Measurements from ENCODE around the gene ETFBKMT.
A peak's percentile ranks its signal among the peaks of the same experiment; 100 is the strongest.

ETFBKMT gene

DNA sequence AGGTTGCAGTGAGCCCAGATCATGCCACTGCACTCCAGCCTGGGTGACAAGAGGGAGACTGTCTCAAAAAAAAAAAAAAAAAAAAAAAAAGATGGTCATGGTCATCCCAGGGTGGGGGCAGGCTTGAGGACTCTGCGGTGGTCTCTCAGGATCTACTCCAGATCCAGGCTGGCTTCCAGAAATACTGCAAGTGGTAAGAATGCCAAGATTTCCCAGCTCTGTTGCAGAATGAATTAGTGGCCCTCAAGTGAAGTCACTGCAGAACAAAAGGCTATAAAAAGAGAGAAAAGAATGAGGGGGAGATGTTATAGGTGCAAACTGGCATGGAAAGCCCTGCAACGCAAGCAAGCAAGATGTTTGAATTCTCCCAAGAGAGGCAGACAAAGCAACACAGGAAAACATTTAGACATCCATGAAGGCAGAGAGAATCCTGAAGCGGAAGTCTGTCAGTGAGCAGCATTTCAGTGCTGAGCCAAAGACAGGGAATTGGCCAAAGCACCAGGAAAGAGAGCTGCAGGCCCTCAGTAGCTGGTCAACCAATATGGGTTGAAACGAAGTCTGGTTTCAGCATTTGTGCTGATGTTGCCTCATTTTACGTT is 31.9 kb upstream of the ETFBKMT start:
- DNase-seq (ENCODE audit: low read depth): peak; percentile 35
- no peak overlapping the region for H3K4me3 ChIP-seq (replicated peaks; ENCODE audit: low read depth, low read length)
- TF ChIP-seq, protein P1, sequence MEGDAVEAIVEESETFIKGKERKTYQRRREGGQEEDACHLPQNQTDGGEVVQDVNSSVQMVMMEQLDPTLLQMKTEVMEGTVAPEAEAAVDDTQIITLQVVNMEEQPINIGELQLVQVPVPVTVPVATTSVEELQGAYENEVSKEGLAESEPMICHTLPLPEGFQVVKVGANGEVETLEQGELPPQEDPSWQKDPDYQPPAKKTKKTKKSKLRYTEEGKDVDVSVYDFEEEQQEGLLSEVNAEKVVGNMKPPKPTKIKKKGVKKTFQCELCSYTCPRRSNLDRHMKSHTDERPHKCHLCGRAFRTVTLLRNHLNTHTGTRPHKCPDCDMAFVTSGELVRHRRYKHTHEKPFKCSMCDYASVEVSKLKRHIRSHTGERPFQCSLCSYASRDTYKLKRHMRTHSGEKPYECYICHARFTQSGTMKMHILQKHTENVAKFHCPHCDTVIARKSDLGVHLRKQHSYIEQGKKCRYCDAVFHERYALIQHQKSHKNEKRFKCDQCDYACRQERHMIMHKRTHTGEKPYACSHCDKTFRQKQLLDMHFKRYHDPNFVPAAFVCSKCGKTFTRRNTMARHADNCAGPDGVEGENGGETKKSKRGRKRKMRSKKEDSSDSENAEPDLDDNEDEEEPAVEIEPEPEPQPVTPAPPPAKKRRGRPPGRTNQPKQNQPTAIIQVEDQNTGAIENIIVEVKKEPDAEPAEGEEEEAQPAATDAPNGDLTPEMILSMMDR (IDR thresholded peaks at IDR 0.05; ENCODE audit: low read length, missing control alignments): no peak

- DNase-seq (ENCODE audit: low read depth): peak; percentile 79
- H3K4me3 ChIP-seq (replicated peaks; ENCODE audit: low read depth, low read length): no peak overlapping the region
- TF ChIP-seq, protein P1 (IDR thresholded peaks at IDR 0.05; ENCODE audit: low read length, missing control alignments): no peak
Measured at GRCh38 chr12:31629756-31630732, 29.4 kb upstream of the ETFBKMT start.

DNA sequence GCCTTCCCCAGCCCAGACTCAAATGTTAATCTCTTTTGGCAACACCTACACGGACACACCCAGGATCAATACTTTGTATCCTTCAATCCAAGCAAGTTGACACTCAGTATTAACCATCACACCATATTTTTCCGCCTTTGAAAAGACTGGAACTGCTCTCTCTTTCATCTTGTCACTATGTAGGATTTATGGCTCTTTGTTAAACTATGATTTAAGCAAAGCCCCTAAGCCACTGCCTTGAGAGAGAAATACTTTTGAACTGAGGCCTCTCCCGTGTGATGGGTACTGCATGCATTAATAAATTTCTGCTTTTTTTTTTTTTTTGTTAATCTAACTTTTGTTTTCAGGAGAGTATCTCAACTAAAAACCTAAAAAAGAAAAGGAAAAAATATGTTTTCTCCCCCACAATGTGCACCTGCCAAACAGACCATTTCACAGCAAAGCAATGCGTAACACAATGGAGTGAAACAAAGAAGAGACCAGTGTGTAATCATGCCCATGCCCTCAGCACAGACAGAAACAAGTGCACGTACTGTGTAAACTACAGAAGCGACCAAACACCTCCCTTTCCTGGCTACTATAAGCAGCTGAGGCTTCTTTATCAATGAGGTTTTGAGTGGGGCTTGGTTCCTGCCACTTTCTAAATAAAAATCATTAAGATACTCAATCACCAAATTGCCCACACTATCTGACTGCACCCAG is 28.3 kb upstream of the ETFBKMT start:
- no peak overlapping the region for H3K4me3 ChIP-seq (replicated peaks; ENCODE audit: low read depth, low read length)
- TF ChIP-seq, protein P1 (IDR thresholded peaks at IDR 0.05; ENCODE audit: low read length, missing control alignments): no peak

DNA sequence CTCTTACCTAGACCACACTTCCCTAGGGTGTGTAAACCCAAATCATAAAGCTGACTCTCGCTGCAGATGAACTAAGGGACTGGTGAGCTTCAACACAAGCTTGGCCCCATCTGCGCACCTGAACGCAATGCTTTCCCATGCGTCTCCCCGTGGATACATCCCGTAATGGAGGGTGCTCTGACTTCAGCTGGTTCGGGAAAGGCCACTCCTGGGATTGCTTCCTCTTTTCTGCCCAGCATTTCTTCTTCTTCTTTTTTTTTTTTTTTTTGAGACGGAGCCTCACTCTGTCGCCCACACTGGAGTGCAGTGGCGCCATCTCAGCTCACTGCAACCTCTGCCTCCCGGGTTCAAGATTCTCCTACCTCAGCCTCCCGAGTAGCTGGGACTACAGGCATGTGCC is 27.7 kb upstream of the ETFBKMT start:
- H3K4me3 ChIP-seq (replicated peaks; ENCODE audit: low read depth, low read length): no peak overlapping the region
- no peak for DNase-seq (ENCODE audit: low read depth)
- TF ChIP-seq, protein P1 (IDR thresholded peaks at IDR 0.05; ENCODE audit: low read length, missing control alignments): no peak

More for the DNA sequence above, 28.3 kb upstream of the ETFBKMT start:
- DNase-seq (ENCODE audit: low read depth): no peak

- no peak for DNase-seq (ENCODE audit: low read depth)
- TF ChIP-seq, protein P1 (IDR thresholded peaks at IDR 0.05; ENCODE audit: low read length, missing control alignments): no peak
- no peak overlapping the region for H3K4me3 ChIP-seq (replicated peaks; ENCODE audit: low read depth, low read length)
Measured at GRCh38 chr12:31633464-31633863, 26.0 kb upstream of the ETFBKMT start.

- DNase-seq (ENCODE audit: low read depth): no peak
- H3K4me3 ChIP-seq (replicated peaks; ENCODE audit: low read depth, low read length): no peak overlapping the region
- TF ChIP-seq, protein P1 (IDR thresholded peaks at IDR 0.05; ENCODE audit: low read length, missing control alignments): no peak
Measured at GRCh38 chr12:31634620-31635019, 24.9 kb upstream of the ETFBKMT start.

Data from fibroblast of pulmonary artery (primary cell).